Measurements from ENCODE around the gene TRABD2B. TPM values are rescaled to one million over a fixed set of nuclear protein-coding genes. Genes with fewer than 3 reads are reported as not detected.

TRABD2B gene
- total and polyA plus RNA-seq, 2 of the 13 experiments (the other 11 are each of a cell fraction or from before 2014, with no cell fraction given) = 0.04 TPM; not detected in 1

- TF ChIP-seq HINFP (CRISPR knock-in tag; IDR thresholded peaks at IDR 0.05; ENCODE audit: low read depth) (no peak), ZSCAN21 (CRISPR knock-in tag; IDR thresholded peaks at IDR 0.05; ENCODE audit: borderline replicate concordance) (no peak), ELF1 (CRISPR knock-in tag; IDR thresholded peaks at IDR 0.05) (no peak), KDM5A (IDR thresholded peaks at IDR 0.05; ENCODE audit: borderline replicate concordance, low read length) (no peak), SPEN (CRISPR knock-in tag; IDR thresholded peaks at IDR 0.05; ENCODE audit: low read depth) (0 out of 2 replicates have a peak, but pooled peaks have one; percentile 20), ZFY (CRISPR knock-in tag; IDR thresholded peaks at IDR 0.05) (peak; percentile 35; the same call in 1 of the 2 replicates), DZIP1 (CRISPR knock-in tag; IDR thresholded peaks at IDR 0.05) (no peak), TOE1 (CRISPR knock-in tag; IDR thresholded peaks at IDR 0.05) (no peak), AFF4 (CRISPR knock-in tag; IDR thresholded peaks at IDR 0.05) (no peak), ZNF513 (CRISPR knock-in tag; conservative IDR thresholded peaks at IDR 0.05) (no peak), KLF6 (CRISPR knock-in tag; IDR thresholded peaks at IDR 0.05) (no peak), MAF1 (CRISPR knock-in tag; IDR thresholded peaks at IDR 0.05; ENCODE audit: borderline replicate concordance) (no peak), MAZ (IDR thresholded peaks at IDR 0.05; ENCODE audit: borderline replicate concordance, low read depth, low read length) (no peak), MAZ (CRISPR knock-in tag; IDR thresholded peaks at IDR 0.05; ENCODE audit: low read depth) (peak; percentile 27; the same call in 1 of the 2 replicates), KDM2A (CRISPR knock-in tag; IDR thresholded peaks at IDR 0.05; ENCODE audit: borderline replicate concordance, low read depth) (no peak), SMARCC2 (IDR thresholded peaks at IDR 0.05) (no peak)
Observed at GRCh38 chr1:47766832-47767740, 230.1 kb downstream of the TRABD2B start (continued).
